ENCODE data around the gene FOXP1. TPM values are rescaled to one million over a fixed set of nuclear protein-coding genes. Genes with fewer than 3 reads are reported as not detected.

The FOXP1 gene
- total and polyA plus RNA-seq, 4 donors = 4.9 to 35.4 (median 32.0) TPM

DNA sequence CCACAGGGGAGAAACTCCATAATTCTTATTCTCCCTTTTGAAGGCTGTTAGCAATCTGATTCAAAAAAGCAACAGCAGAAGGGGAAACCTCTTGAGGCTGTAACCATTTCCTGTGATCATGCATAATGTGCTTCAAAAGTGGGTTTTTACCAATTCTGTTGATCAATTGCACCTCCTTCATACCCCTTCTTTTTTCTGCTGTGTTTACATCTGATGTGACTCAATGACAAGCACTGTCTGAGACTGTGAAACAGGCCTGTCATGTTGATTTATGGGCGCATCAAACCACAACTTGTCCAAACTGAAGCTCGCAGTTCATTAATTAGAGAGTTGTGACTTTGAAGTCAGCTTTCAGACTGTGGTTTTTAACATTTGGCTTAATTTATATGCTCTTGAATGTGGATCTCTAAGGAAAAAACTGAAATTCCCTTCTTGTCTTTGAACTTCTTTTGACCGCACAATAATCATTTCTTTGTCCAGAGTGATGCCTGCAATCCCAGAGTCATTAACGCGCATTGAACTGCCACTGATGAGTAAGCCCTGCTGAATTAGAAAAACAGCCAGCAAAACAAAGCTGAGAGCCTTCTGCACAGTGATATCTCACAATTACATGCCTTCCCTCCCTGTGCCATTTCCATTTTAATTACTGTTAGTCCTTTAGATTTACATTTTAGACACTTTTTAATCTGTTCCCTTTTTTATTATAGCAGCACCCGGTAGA lies 532.8 kb downstream of the FOXP1 start:
- peaks cover 0 to 32% (median 18%) of the 10 kb centered on the region in 4 donors for H3K36me3 ChIP-seq (ENCODE audit: control insufficient read depth in 4 of 4, insufficient read depth in 3 of 4, low read depth in 1 of 4, low read length in 3 of 4)
- H3K9ac ChIP-seq (ENCODE audit: low read depth in 1 of 2, low read length in 2 of 2) = no peak overlapping the region
- H3K27ac ChIP-seq (ENCODE audit: low read depth in 1 of 2, low read length in 2 of 2) = no peak overlapping the region
- H3K9me3 ChIP-seq (ENCODE audit: control insufficient read depth in 4 of 4, low read length in 3 of 4) = no peaks in the 10 kb centered on the region
- peaks cover 0 to 3% (median 1%) of the 10 kb centered on the region in 4 donors for H3K4me1 ChIP-seq (ENCODE audit: control insufficient read depth in 4 of 4, insufficient read depth in 4 of 4, low read length in 3 of 4)
- DNase-seq (ENCODE audit: low spot score) = no peak
- TF ChIP-seq SP1 (IDR thresholded peaks at IDR 0.05) (no peak), CTCF (IDR thresholded peaks at IDR 0.05; ENCODE audit: low read depth, low read length, missing input control) (no peak), EGR1 (IDR thresholded peaks at IDR 0.05; ENCODE audit: low read depth in 2 of 2) (no peak), GABPA (IDR thresholded peaks at IDR 0.05 in 1 of 2, conservative IDR thresholded peaks at IDR 0.05 in 1 of 2) (no peak), RXRA (IDR thresholded peaks at IDR 0.05) (no peak), FOXA1 (IDR thresholded peaks at IDR 0.05) (no peak), ZBTB33 (IDR thresholded peaks at IDR 0.05) (no peak), HNF4A (conservative IDR thresholded peaks at IDR 0.05) (no peak), JUND (IDR thresholded peaks at IDR 0.05) (no peak)
- H3K4me3 ChIP-seq (ENCODE audit: low read depth in 1 of 3, low read length in 3 of 3) = no peak overlapping the region
- no peaks in the 10 kb centered on the region for H3K27me3 ChIP-seq (ENCODE audit: control insufficient read depth in 4 of 4, insufficient read depth in 4 of 4, low read length in 3 of 4)
- 82% methylated on average over 6 of the region's 6 CpGs for WGBS

DNA sequence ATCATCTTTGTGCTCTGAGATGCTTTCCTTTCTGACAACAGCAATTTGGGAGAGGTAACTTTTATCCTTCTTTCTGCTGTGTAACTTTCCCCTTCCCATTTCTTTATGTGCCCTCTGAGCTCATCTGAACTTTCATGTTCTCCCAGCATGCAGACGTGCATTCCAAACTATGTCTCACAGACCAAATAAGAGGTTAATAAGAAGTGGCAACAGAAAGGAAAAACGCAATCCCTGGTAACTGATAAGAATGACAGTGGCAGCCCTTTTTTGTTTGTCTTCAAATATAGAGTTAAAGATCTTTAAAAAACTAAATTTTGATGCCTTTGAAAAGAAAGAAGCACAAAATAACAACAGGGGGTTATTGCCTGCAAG lies 533.4 kb downstream of the FOXP1 start:
- H3K36me3 ChIP-seq (ENCODE audit: control insufficient read depth in 4 of 4, insufficient read depth in 3 of 4, low read depth in 1 of 4, low read length in 3 of 4) = peaks cover 0 to 37% (median 22%) of the 10 kb centered on the region in 4 donors
- H3K9me3 ChIP-seq (ENCODE audit: control insufficient read depth in 4 of 4, low read length in 3 of 4) = no peaks in the 10 kb centered on the region
- 42% methylated on average over 2 of the region's 2 CpGs for WGBS
- peaks cover 0 to 3% (median 0%) of the 10 kb centered on the region in 4 donors for H3K4me1 ChIP-seq (ENCODE audit: control insufficient read depth in 4 of 4, insufficient read depth in 4 of 4, low read length in 3 of 4)
- no peak for DNase-seq (ENCODE audit: low spot score)
- no peak overlapping the region for H3K9ac ChIP-seq (ENCODE audit: low read depth in 1 of 2, low read length in 2 of 2)
- no peak overlapping the region for H3K27ac ChIP-seq (ENCODE audit: low read depth in 1 of 2, low read length in 2 of 2)
- no peaks in the 10 kb centered on the region for H3K27me3 ChIP-seq (ENCODE audit: control insufficient read depth in 4 of 4, insufficient read depth in 4 of 4, low read length in 3 of 4)
- no peak overlapping the region for H3K4me3 ChIP-seq (ENCODE audit: low read depth in 1 of 3, low read length in 3 of 3)
- TF ChIP-seq GABPA (IDR thresholded peaks at IDR 0.05 in 1 of 2, conservative IDR thresholded peaks at IDR 0.05 in 1 of 2) (no peak), TAF1 (conservative IDR thresholded peaks at IDR 0.05) (no peak), HNF4A (conservative IDR thresholded peaks at IDR 0.05) (no peak)

DNA sequence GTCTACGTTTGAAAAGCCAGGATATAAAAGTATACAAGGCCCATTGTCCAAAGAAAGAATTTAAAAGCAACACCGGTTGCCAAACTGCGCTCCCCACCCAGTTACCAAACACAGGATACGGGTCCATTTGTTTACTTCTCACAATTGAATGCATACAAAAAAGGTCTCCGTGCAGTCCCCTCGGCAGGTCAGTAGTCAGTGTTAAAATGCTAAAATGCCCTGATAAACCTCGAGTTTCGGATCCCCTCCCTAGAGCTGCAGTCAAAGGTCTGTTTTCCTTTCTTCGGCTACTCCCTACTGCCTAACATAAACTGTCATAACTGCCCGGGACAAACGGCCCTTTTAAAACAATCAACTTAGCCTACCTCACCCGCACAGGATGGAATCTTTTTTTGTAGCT lies 534.6 kb downstream of the FOXP1 start:
- WGBS = 47% methylated on average over 12 of the region's 12 CpGs
- no peak for TF ChIP-seq JUND (IDR thresholded peaks at IDR 0.05)
- TF ChIP-seq NR2F2 (IDR thresholded peaks at IDR 0.05) = peak; percentile 58
- Histone ChIP-seq H3K9me3 (ENCODE audit: control insufficient read depth in 4 of 4, low read length in 3 of 4) (no peaks in the 10 kb centered on the region), H3K4me3 (ENCODE audit: low read depth in 1 of 3, low read length in 3 of 3) (no peak overlapping the region), H3K4me1 (ENCODE audit: control insufficient read depth in 4 of 4, insufficient read depth in 4 of 4, low read length in 3 of 4) (peaks cover 0 to 3% (median 0%) of the 10 kb centered on the region in 4 donors), H3K27me3 (ENCODE audit: control insufficient read depth in 4 of 4, insufficient read depth in 4 of 4, low read length in 3 of 4) (no peaks in the 10 kb centered on the region), H3K36me3 (ENCODE audit: control insufficient read depth in 4 of 4, insufficient read depth in 3 of 4, low read depth in 1 of 4, low read length in 3 of 4) (peaks cover 1 to 47% (median 24%) of the 10 kb centered on the region in 4 donors), H3K27ac (ENCODE audit: low read depth in 1 of 2, low read length in 2 of 2) (no peak overlapping the region), H3K9ac (ENCODE audit: low read depth in 1 of 2, low read length in 2 of 2) (no peak overlapping the region)
- DNase-seq (ENCODE audit: low spot score) = no peak
